ENCODE results near the gene C6orf120. TPM values are rescaled to one million over a fixed set of nuclear protein-coding genes. Genes with fewer than 3 reads are reported as not detected.

C6orf120 gene
- total and polyA plus RNA-seq, 9 of the 15 experiments (the other 6 are each of a cell fraction or from before 2014, with no cell fraction given) = 7.7 to 44.9 (median 34.8) TPM

GRCh38 chr6:169701954-169702839 is at the start of gene C6orf120, which contains the start of gene WDR27 (continued):
- no peak for TF ChIP-seq ZNF280A (IDR thresholded peaks at IDR 0.05; ENCODE audit: low read depth, partially characterized antibody)
- TF ChIP-seq PTBP1 (IDR thresholded peaks at IDR 0.05; ENCODE audit: low read depth, low read length) = no peak
- TF ChIP-seq MEIS2 (IDR thresholded peaks at IDR 0.05; ENCODE audit: partially characterized antibody) = no peak
- TF ChIP-seq ZNF586 (CRISPR knock-in tag; conservative IDR thresholded peaks at IDR 0.05) = no peak
- no peak for TF ChIP-seq ARID1B (IDR thresholded peaks at IDR 0.05)
- no peak for TF ChIP-seq SRSF1 (IDR thresholded peaks at IDR 0.05; ENCODE audit: low read depth, low read length)
- TF ChIP-seq ERF (CRISPR knock-in tag; IDR thresholded peaks at IDR 0.05) = peak; percentile 5; the same call in 1 of the 2 replicates
- no peak for TF ChIP-seq SIRT6 (IDR thresholded peaks at IDR 0.05; ENCODE audit: low read depth, low read length)
- TF ChIP-seq CTCFL (IDR thresholded peaks at IDR 0.05; ENCODE audit: borderline replicate concordance, insufficient read depth, low read depth, low read length, poor library complexity, severe bottlenecking) = peak; percentile 88
- TF ChIP-seq ZNF184 (CRISPR knock-in tag; IDR thresholded peaks at IDR 0.05) = no peak
- no peak for TF ChIP-seq TRIM28 (IDR thresholded peaks at IDR 0.05)
- TF ChIP-seq NR3C1 (CRISPR knock-in tag; IDR thresholded peaks at IDR 0.05) = peak; percentile 40; the same call in 1 of the 2 replicates
- TF ChIP-seq IRF1 (CRISPR knock-in tag; IDR thresholded peaks at IDR 0.05; ENCODE audit: borderline replicate concordance) = no peak
- peak; percentile 95 for TF ChIP-seq RBBP5 (IDR thresholded peaks at IDR 0.05; ENCODE audit: borderline replicate concordance, insufficient read depth, low read length, poor library complexity, severe bottlenecking)
- TF ChIP-seq GTF2A2 (tag; IDR thresholded peaks at IDR 0.05) = no peak
- TF ChIP-seq RBM39 (optimal IDR thresholded peaks at IDR 0.05; ENCODE audit: low read depth, low read length) = no peak
- peak; percentile 82; the same call in 1 of the 2 replicates for TF ChIP-seq RBM14 (IDR thresholded peaks at IDR 0.05; ENCODE audit: borderline replicate concordance, insufficient read depth, low read depth, low read length)
- no peak for TF ChIP-seq ILF3 (IDR thresholded peaks at IDR 0.05; ENCODE audit: borderline replicate concordance)
- no peak for TF ChIP-seq PHTF2 (CRISPR knock-in tag; IDR thresholded peaks at IDR 0.05)
- no peak for TF ChIP-seq OTX1 (CRISPR knock-in tag; IDR thresholded peaks at IDR 0.05)
- TF ChIP-seq ZNF217 (CRISPR knock-in tag; IDR thresholded peaks at IDR 0.05) = no peak
- TF ChIP-seq MYC (IDR thresholded peaks at IDR 0.05; ENCODE audit: low read depth, low read length) = peak; percentile 84
- peak; percentile 50; the same call in 1 of the 2 replicates for TF ChIP-seq MYC (CRISPR knock-in tag; IDR thresholded peaks at IDR 0.05; ENCODE audit: borderline replicate concordance, low read depth)
- peak; percentile 33; the same call in 1 of the 2 replicates for TF ChIP-seq EP300 (IDR thresholded peaks at IDR 0.05; ENCODE audit: low read length)
- 0 out of 2 replicates have a peak, but pooled peaks have one; percentile 18 for TF ChIP-seq KLF6 (CRISPR knock-in tag; IDR thresholded peaks at IDR 0.05; ENCODE audit: borderline replicate concordance)

Measured in K562 (cell line).